Pons (tissue), 1 donor: ENCODE measurements around the gene BMPER.

Source experiments
- DNase-seq: peaks from one replicate; pipeline ENCODE4 v3.0.0-alpha.2; 2016; ENCODE audit warnings: low spot score

The BMPER gene

DNA sequence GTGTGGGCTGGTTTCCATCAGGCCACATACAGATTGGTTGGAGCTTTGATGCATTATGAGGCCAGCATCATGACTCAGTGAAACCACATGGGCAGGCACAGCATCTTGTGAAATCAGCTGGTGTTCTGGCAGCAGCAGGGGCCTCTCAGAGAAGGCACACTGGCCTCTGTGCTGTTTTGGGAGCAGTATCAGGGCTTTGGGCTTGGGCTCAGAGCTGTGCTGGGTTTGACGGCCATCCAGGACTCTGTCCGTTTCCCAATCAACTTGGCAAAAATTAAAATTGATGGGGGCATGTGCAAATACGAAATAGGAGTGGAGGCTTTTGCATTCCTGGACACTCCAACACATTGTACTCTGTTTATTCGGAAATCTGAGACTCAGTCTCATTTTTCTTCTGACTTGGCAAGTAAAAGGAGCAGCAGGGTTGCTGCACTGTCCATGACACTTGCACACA, 190.9 kb downstream of the BMPER start:
- DNase-seq = peak; percentile 22

DNA sequence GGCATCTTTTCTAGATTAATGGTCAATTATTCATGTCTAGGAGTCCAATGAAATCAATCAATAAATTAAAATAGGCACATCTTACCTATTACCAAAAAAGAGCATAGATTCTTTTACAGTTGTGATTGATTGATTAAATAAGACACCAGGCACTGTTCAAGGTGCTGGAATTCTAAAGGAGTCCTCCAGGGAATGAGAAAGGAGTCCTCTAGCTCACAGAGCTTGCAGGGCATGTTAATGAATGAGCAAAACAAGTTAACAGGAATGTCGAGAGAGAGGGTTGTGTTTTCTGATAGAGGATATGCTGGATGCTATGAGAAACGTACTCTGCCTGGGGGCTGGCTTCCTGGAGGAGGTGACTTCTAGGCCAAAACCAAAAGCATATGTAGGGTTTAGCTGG, 191.4 kb downstream of the BMPER start:
- DNase-seq = no peak

DNA sequence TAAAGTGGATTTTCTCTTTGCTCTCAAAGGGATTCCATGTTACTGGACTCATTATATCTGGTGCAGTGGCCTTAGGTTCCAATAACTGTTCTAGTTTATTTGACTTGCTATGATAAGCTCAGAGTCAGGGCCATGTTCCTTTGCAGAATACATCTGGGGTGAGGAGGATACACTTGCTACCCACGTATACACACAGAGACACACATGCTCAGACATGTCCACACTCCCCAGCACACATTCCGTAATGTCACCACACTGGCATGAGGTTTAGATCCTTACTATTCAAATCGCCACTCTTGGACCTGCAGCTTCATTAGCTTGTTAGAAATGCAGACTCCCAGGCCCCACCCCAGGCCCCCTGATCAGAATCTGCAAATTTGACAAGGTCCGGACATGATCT, 195.3 kb downstream of the BMPER start:
- DNase-seq = no peak

DNA sequence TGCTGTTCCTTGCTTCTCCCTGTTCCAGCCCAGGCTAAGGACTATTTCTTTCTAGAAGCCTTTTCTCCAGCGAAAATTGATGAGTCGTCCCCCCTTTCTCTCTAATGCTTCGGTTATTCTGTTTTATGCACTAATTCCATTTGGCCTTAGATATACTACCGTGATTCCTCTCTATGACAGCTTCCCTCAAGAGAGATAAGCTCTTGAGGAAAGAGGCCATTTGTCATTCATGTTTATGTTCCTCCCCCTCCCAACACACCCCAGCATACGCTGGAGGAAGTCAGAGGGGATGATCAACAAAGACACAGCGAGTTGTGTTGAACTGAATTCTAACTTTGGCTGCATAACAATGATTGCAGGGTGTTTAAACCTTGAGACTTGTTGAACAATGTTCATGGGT, 198.8 kb downstream of the BMPER start:
- no peak for DNase-seq

DNA sequence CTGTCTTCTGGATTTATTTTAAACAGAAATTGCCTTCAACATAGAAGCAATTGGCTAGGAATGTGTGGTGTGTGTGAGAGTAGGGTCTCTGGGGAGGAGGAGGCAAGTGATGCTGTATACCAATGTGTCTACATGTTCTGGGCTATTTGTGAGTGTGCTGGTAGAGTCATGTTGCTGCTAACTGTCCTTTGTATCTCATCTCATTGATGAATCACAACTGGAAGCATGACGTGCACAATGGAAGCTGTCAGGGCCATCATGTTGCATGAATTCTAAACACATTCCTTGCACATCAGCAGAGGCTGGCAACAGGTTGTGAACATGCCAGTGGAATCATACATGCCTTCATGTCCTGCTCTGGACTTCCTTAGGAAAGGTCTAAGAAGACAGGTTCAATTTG, 199.7 kb downstream of the BMPER start:
- no peak for DNase-seq

DNA sequence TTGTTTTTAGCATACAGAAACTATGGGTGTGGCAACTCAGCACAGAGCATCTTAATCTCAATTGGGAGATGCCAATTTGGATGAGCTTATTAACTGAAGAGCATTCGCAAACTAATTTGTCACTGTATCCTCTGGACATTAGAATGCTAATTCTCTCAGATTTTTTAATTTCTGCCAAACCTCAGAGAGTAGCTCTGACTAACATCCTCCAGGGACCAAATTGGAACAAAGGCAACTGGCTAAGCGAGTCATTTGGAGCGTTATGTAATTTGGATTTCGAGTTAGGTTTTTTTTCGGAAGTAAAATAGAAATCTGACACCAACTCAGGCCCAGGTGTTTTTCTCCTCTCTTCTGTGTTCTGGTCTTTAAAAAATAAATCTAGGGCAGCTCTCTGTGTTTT, 201.9 kb downstream of the BMPER start:
- DNase-seq = no peak

DNA sequence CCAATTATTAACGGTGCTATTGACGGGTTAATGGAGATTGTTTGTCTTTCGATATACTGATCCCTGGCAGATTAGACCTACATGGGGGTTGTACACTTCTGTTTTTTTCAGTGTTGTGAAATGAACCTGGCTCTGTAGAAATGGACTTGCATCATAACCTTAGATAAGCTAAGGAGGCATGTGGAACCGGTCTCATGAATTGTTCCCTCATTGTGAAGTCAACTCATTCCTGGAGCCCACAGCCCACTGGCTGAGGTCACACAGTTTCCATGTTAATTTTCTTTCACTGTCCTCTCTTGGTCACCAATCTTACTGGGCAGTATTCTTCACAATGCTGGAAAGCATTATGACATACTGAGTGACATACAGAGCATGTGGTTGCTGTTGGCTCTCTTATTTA, 202.8 kb downstream of the BMPER start:
- DNase-seq = no peak

DNA sequence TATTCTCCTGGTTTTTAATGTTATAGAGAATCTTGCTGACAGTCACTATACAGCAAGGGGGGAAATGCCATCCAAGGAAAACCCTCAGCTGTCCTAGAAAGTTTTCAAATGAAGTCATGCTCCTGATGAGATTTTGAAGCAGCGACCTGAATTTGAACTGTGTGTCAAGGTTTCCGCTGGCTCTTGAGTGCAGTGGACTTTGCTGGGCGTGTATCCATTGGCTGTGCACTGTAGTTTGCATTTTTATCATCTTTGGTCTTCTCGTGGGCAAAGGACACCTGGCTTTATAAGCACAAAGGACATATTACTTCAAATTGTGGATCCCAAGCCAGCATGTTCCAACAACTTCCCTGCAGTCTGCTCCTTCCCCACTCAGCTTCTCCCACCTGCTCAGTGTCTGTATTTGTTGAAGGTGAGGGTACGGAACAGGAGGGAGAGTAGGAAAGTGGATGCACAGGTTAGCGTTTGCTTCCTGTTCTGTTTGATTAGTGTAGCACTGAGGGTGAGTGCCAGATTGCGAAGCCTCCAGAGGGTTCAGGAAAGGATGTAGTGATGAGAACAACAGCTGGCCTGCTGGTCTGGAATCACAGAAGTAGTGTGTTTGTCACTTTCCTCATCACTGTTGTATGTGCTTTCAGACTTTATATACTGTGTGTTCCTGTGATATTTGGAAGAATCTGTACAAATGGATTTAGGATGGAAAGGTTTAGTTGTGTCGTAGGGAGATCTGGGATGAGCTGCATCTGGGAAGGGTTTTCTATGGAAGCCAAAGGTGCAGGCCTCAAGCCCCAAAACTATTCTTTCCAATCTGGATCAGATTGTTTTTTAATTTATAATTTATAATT, 204.8 kb downstream of the BMPER start:
- DNase-seq = no peak

DNA sequence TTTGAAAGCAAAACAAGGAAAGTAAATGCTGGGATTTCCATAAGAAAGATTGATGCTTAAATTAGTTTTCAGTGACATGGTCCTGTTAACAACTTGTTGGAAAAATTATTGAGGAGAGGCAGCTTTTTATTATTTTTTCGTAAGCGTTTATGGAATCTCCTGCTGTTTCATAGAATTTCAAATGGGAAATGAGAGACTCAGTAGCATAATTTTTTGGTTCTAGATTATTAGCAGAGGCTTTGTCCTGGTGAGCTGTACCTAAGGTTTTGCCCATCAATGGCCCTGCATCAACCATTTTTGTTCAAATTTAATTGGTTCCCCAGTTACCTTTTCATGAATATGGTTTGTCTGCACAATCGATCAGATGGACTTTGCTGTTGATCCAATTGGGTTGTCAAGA, 205.7 kb downstream of the BMPER start:
- DNase-seq = no peak

DNA sequence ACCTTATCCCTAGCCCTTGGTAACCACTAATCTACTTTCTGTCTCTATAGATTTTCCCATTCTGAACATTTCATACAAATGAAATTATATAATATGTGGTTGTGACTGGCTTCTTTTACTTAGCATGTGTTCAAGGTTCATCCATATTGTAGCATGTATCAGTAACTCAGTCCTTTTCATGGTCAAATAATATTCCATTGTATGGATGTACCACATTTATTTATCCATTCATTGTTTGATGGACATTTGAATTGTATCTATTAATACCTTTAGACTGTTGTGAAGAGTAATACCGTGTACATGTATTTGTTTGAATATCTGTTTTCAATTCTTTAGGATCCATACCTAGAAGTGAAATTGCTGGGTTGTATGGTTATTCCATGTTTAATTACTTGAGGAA, 210.2 kb downstream of the BMPER start:
- DNase-seq = no peak

DNA sequence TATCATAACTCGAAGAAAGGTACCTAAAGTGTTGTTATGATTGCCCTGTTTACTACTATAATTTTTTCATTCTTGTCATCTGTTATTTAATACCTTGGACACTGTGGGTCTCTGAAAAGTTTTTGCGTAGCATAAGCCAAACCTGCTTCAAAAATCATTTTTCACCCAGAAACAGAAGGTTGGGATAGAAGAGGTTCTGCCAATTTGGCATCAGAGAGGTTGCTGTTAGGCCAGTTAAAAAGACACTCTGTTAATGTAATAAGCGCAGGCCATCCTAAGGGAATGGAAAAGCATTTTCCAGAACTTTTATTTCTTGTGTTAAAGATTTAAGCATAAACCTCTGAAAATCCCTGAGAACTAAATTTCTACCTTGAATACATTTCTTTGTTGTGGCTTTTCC, 212.2 kb downstream of the BMPER start:
- DNase-seq = no peak

DNA sequence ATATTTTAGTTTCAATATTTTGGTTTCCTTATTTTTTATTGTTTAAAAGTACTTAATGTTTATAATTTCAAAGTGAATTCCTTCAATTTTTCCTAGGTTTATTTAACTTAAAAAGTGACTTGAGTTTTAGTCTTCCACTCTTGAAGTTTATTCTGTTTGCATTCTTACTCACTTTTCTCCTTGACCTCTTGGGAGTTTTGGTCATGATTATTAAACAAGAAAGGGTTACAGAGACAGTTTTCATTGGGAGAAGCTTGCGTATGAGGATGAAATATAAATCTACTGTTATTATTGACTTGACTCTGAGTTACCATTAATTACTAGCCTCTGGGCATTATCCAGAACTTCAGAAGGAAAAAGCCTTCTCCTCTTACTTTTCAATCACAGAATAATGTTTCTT, 216.0 kb downstream of the BMPER start:
- DNase-seq = no peak

DNA sequence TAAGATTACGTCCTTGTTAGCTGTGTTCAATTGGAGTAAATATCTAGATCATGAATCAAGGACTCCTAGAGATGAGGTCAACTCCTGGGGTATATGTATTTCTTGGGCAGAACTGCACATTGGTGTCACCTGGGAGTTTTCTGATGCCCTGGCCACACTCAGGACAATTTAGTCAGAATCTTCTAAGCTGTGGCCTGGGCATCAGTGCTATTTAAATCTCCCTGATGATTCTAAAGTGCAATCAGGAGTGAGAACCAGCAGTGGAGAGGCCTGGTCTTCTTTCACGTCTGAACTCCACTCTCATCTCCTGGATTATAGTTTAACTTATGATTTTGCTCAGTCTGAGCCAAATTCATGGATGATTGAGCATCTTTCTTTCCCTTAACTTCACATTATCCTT, 218.0 kb downstream of the BMPER start:
- DNase-seq = no peak

DNA sequence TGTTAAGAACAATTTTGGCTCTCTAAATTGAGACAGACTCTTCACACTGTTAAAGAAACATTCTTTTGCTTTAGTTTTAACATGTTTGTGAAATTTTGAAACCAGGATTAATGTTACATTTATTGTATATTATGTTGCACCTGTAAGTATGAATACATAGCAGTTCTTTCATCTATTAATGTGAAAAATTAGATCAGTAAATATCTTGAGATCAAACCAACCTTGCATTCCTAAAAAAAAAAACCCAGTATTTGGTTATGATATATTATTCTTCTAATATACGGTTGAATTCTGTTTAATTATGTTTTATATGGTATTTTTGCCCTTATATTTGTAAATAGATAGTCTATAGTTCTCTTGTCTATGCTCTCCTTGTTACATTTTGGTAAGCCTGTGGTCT, 219.4 kb downstream of the BMPER start:
- no peak for DNase-seq

DNA sequence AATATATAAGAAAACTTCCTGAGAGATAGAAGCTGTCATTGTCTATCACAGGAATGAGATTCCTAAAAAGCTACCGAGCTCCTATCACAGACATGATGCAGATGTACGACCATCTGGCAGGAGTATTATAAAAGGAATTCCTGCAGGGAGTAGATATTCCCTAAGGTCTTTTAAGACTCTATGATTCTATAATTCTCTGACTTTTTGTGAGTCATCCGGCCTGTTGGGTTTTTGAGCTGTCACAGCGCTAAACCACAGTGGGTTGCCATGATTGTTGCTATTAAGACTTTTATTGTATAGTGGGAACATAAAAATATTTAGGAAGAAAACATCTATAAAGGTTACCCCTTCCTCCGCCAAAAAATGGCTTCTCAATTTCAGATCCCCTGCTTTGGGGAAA, 223.4 kb downstream of the BMPER start:
- DNase-seq = no peak

DNA sequence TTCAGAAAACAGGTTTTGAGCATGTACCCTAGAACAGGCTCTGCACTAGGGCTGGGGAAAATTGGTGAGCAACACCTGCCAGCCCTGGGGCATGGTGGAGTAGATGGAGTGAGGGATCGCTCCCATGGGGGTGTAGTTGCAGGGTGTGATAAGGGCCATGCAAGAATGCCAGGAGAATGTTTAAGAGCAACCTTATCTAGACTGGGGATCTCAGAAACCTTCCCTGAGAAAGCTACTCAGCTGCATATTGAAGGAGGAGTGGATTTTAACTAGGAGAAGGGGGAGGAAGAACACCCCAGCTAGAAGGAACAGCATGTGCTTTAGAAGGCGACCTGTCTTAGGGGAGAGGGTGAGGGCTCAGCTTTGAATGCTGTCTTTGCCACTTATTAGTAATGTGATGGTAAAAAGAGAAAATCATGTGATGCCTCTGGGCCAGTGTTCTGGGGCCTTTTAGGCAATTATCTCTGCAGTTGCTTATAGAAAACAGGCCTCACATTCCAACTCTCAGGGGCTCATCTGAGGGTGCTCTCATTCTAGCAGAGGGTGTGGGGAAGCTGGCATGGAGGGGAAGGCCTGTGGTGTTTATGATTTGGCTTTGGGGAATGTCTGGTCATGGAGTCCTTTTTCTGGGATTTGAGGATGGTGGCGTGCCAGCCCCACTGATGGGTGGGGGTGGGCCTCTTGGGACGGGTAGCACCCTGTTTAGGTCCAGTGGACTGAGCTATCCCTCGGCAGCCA, 225.4 kb downstream of the BMPER start:
- no peak for DNase-seq

DNA sequence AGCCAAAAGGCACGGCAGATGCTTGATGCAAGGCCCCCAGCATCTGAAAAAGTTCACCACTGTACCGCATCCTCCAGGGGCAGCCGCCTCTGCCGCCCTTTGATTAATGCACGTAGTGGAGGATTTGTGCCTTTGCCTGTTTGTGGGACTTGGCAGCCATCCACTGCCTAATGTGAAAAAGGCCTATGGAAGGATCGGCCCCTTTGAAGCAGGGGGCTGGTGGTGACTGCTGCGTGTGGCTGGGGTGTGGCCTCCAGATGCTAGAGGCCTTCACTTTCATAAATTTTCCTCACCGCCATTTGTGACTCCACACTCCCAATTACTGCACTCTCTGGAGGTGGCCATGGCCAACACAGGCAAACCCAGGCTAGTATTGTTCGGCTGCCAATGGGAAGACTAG, 226.0 kb downstream of the BMPER start:
- DNase-seq = no peak

DNA sequence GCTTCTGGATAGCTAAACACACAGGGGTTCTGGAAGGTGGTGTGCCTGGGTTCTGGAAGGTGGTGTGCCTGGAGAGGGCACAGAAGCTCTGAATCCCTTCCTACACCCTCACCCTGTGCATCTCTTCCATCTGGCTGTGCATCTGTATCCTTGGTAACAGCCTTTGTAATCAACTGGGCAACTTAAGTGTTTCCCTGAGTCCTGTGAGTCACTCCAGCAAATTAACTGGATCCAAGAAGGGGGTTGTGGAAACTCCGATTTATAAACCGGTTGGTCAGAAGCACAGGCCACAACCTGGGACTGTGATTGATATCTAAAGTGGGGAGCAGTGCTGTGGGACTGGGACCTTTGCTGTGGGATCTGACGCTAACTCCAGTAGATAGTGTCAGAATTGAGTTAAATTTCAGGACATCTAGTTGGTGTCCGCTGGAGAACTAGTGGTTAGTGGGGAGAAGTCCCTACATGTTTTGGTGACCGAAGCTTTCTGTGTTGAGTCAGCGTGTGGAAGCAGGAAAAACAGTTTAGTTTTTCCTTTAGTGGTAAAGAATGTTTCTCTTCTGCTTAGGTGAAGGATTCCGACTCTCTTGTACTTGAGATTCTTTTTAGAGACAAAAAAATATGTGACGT, 228.1 kb downstream of the BMPER start:
- no peak for DNase-seq

DNA sequence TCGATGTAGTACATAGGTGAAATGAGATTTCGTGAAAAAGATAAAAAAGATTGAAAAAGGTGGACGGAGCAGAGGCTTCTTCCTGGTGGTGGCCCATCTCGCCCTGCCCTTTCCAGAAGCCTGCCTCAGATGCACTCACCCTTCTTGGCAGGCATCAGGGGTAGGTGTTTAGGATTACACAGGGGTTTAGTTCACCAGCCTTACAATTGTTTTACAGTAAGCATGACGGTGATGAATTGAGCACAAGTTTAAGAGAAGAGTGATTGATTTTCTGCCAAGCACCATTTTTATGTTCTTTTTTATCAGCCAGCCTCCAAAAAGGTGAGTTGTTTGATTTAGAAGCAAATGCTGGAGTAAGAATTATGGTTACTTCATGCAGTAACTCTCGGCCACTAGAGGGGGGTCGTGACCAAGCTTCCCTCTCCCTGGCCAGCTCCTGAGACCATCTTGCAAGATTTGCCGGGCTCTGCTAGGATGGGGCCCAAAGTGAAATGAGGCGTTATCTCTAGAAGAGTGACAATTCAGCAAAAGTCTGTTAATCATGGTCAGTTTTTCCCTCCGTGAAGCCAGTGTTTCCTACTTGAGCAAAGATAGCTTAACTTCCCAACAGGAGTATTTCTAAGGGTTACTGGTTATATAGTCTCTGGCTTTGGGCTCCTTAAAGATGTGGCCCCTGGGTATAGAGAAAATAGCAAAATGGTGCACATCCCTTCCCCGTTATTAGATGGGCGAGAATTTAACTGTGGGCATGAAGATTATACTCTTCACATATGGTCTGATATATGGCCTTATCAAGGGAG, 228.8 kb downstream of the BMPER start:
- DNase-seq = peak; percentile 26

DNA sequence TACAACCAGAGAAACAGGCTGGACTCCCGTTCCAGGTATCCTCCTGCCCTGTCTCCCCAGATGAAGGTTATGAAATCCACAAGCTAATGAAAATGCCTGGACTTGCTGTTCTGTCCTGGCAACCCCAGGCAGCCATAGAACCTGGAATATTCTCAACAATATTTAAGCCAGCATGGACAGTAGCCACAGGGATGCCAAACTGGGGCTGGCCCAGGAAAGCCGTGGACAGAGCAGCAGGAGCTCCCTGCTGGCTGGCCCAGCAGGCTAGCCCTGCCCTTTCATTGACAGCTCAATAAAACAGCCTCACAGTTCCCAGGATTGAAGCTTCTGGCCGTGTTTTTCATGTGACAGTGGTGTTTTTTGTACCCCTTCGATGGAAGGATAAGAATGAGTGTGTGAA, 230.6 kb downstream of the BMPER start:
- no peak for DNase-seq

DNA sequence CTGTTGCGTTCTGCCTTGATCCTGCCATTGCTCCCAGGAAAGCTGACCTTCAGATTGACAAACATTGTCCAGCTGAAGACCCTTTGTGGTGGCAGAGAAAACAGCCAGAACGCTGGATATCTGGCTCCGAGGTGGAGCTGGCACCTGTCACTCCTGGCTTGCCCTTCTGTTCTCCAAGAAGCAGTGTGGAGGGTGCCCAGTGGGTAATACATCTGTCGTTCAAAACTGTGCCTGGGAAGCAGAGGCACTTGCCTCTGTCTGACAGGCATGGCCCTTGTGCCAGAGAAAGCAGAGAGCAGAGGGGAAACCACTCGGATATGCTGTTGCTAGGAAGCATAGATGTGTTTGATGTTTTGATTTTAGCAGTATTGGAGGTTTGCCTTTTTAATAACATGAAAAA, 231.4 kb downstream of the BMPER start:
- DNase-seq = no peak

DNA sequence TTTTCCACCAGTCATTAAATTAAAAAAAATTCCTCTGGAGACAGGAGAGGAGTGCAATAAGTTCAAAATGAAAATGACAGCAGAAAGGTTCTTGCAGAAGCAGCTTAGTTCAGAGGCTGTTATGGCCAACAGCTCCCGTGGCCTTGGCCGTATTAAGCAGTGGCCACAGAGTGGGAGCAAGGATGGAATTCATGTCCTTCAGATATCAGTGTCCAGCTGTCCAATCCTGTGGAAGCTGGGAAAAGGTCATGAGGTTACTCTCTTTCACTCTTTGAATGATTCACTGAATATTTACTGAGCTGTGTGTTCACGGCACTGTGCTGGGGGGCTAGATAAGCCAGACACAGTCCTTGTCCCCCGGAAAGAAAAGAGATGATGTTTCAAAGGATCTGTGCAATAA, 231.8 kb downstream of the BMPER start:
- no peak for DNase-seq
